Measurements from ENCODE around the gene MYPN. TPM values are rescaled to one million over a fixed set of nuclear protein-coding genes. Genes with fewer than 3 reads are reported as not detected.

MYPN gene
- total RNA-seq, 1 donor from 2014 or later = 1.0 TPM

DNA sequence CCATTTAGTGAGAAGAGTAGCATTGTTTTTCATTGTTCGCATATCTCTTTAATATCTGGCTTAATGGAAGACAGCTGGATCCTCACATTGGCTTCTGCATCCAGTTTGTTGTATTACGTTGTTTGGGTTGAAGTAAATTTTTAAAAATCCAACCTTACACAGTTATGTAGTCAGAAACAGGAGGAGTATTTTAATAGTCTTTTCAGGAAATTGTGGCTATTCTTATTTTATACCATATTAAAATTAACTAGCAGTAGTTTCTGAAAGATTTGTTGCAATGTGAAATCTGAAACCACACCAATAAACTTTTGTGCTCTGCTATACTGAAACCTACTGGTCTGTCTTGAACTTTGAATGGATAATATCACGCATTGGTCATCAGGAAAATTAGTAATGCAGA is 27.9 kb downstream of the MYPN start:
- no peaks in the 10 kb centered on the region for H3K27me3 Mint-ChIP-seq (ENCODE audit: unreplicated experiment)
- H3K4me1 Mint-ChIP-seq (ENCODE audit: unreplicated experiment) = peaks cover 47% of the 10 kb centered on the region
- TF ChIP-seq CTCF (IDR thresholded peaks at IDR 0.05) = no peak
- H3K27ac Mint-ChIP-seq (ENCODE audit: unreplicated experiment) = peak overlapping the region; percentile 60
- no peaks in the 10 kb centered on the region for H3K9me3 Mint-ChIP-seq (ENCODE audit: unreplicated experiment)
- H3K36me3 Mint-ChIP-seq (ENCODE audit: unreplicated experiment) = no peaks in the 10 kb centered on the region
- no peak for DNase-seq (ENCODE audit: extremely low spot score, unreplicated experiment)
- H3K4me3 Mint-ChIP-seq (ENCODE audit: unreplicated experiment) = no peak overlapping the region

- no peaks in the 10 kb centered on the region for H3K9me3 Mint-ChIP-seq (ENCODE audit: unreplicated experiment)
- no peaks in the 10 kb centered on the region for H3K36me3 Mint-ChIP-seq (ENCODE audit: unreplicated experiment)
- peaks cover 45% of the 10 kb centered on the region for H3K4me1 Mint-ChIP-seq (ENCODE audit: unreplicated experiment)
- no peak for TF ChIP-seq CTCF (IDR thresholded peaks at IDR 0.05)
- no peak overlapping the region for H3K27ac Mint-ChIP-seq (ENCODE audit: unreplicated experiment)
- H3K27me3 Mint-ChIP-seq (ENCODE audit: unreplicated experiment) = no peaks in the 10 kb centered on the region
- no peak overlapping the region for H3K4me3 Mint-ChIP-seq (ENCODE audit: unreplicated experiment)
- no peak for DNase-seq (ENCODE audit: extremely low spot score, unreplicated experiment)
Measured at GRCh38 chr10:68138526-68138925, 29.2 kb downstream of the MYPN start.

DNA sequence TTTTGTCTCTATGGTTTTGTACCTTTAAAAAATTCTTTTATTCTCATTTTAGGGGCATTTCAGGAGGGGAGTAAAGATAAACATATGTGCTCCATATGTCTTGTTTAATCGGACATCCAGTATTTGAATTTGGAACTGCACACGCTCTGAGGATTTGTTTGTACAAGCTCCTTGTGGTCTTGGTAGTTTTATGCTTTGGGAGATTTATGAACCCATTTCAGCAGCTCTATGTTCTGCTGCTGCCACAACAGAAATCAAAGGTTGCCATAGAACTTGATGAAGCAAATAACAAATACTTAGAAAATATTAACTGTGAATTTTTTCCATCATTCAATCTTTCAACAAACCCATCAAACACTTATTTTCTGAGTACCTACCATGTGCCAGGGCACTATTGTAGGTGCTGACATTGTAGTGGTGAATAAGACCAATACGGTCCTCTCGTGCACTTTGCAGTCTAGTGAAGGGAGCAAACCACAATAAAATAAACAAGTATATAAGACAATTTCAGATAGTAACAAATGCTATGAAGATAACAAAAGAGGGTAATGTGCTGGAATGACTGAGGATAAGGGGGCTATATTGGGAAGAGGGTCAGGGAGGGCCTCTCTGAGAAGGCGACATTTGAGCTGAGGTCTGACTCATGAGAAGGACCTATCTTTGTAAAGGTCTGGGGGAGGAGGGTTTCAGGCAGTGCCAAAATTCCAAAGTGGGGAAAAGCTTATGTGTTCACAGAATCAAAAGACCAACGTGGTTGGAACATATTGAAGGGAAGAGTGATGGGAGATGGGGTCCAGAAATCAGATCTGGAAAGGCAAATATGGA is 30.4 kb downstream of the MYPN start:
- Mint-ChIP-seq H3K4me3 (ENCODE audit: unreplicated experiment) (no peak overlapping the region), H3K27ac (ENCODE audit: unreplicated experiment) (no peak overlapping the region), H3K9me3 (ENCODE audit: unreplicated experiment) (no peaks in the 10 kb centered on the region), H3K36me3 (ENCODE audit: unreplicated experiment) (no peaks in the 10 kb centered on the region), H3K27me3 (ENCODE audit: unreplicated experiment) (no peaks in the 10 kb centered on the region), H3K4me1 (ENCODE audit: unreplicated experiment) (peaks cover 42% of the 10 kb centered on the region)
- DNase-seq (ENCODE audit: extremely low spot score, unreplicated experiment) = no peak
- no peak for TF ChIP-seq CTCF (IDR thresholded peaks at IDR 0.05)

- TF ChIP-seq CTCF (IDR thresholded peaks at IDR 0.05) = no peak
- no peaks in the 10 kb centered on the region for H3K9me3 Mint-ChIP-seq (ENCODE audit: unreplicated experiment)
- no peak overlapping the region for H3K4me3 Mint-ChIP-seq (ENCODE audit: unreplicated experiment)
- H3K27me3 Mint-ChIP-seq (ENCODE audit: unreplicated experiment) = no peaks in the 10 kb centered on the region
- H3K4me1 Mint-ChIP-seq (ENCODE audit: unreplicated experiment) = peaks cover 19% of the 10 kb centered on the region
- DNase-seq (ENCODE audit: extremely low spot score, unreplicated experiment) = no peak
- no peaks in the 10 kb centered on the region for H3K36me3 Mint-ChIP-seq (ENCODE audit: unreplicated experiment)
- H3K27ac Mint-ChIP-seq (ENCODE audit: unreplicated experiment) = no peak overlapping the region
Measured at GRCh38 chr10:68142761-68143160, 33.5 kb downstream of the MYPN start.

GRCh38 chr10:68144709-68145108 is 35.4 kb downstream of the MYPN start:
- Mint-ChIP-seq H3K4me1 (ENCODE audit: unreplicated experiment) (peaks cover 5% of the 10 kb centered on the region), H3K36me3 (ENCODE audit: unreplicated experiment) (no peaks in the 10 kb centered on the region), H3K27me3 (ENCODE audit: unreplicated experiment) (no peaks in the 10 kb centered on the region), H3K27ac (ENCODE audit: unreplicated experiment) (no peak overlapping the region), H3K4me3 (ENCODE audit: unreplicated experiment) (no peak overlapping the region), H3K9me3 (ENCODE audit: unreplicated experiment) (no peaks in the 10 kb centered on the region)
- no peak for TF ChIP-seq CTCF (IDR thresholded peaks at IDR 0.05)
- DNase-seq (ENCODE audit: extremely low spot score, unreplicated experiment) = no peak

All from osteocyte (in vitro differentiated cells).